HG02840 (cell line): Measurements from ENCODE around the gene PALLD.
"Not testable (repeated sequence)": the region's sequence is repeated elsewhere in the genome, so short reads cannot be mapped to it uniquely, and the experiment has no call there.

Experiments
- ATAC-seq: cut with Tn5 transposase; IDR thresholded peaks from one replicate; pipeline ENCODE4 v1.9.1; 2021; ENCODE audit warnings: mild to moderate bottlenecking, moderate library complexity, moderate number of reproducible peaks; ENCODE audit not compliant: unreplicated experiment, low FRiP score

The PALLD gene

GRCh38 chr4:168908851-168909273 is 412.0 kb downstream of the PALLD start:
- ATAC-seq, result no peak

- ATAC-seq, result no peak
Observed at GRCh38 chr4:168914095-168914494, 417.2 kb downstream of the PALLD start.

- ATAC-seq, result no peak
Observed at GRCh38 chr4:168917138-168917779, 420.4 kb downstream of the PALLD start.

- ATAC-seq, result no peak
Observed at GRCh38 chr4:168919706-168920324, 423.0 kb downstream of the PALLD start.

- no peak for ATAC-seq
Observed at GRCh38 chr4:168920441-168921065, 423.7 kb downstream of the PALLD start.

- ATAC-seq, result peak; percentile 65
Observed at GRCh38 chr4:168923526-168924194, 426.8 kb downstream of the PALLD start.

GRCh38 chr4:168924667-168925066 is 427.8 kb downstream of the PALLD start:
- no peak for ATAC-seq

GRCh38 chr4:168925789-168926490 is 429.1 kb downstream of the PALLD start:
- ATAC-seq, result no peak

GRCh38 chr4:168928346-168928745 is 431.5 kb downstream of the PALLD start:
- ATAC-seq, result no peak

GRCh38 chr4:168928875-168929274 is 432.0 kb downstream of the PALLD start:
- no peak for ATAC-seq

- no peak for ATAC-seq
Observed at GRCh38 chr4:168930413-168931196, 433.8 kb downstream of the PALLD start.

- no peak for ATAC-seq
Observed at GRCh38 chr4:168931215-168931650, 434.4 kb downstream of the PALLD start.

- ATAC-seq, result no peak
Observed at GRCh38 chr4:168932138-168932537, 435.3 kb downstream of the PALLD start.

GRCh38 chr4:168933423-168933822 is 436.6 kb downstream of the PALLD start:
- no peak for ATAC-seq

GRCh38 chr4:168937473-168937872 is 440.6 kb downstream of the PALLD start:
- not testable (repeated sequence) for ATAC-seq

GRCh38 chr4:168942985-168943384 is 446.1 kb downstream of the PALLD start:
- no peak for ATAC-seq

- no peak for ATAC-seq
Observed at GRCh38 chr4:168945291-168945690, 448.4 kb downstream of the PALLD start.

- ATAC-seq, result not testable (repeated sequence)
Observed at GRCh38 chr4:168952821-168953246, 456.0 kb downstream of the PALLD start.

GRCh38 chr4:168955674-168956073 is 458.8 kb downstream of the PALLD start:
- no peak for ATAC-seq

- ATAC-seq, result no peak
Observed at GRCh38 chr4:168960716-168961115, 463.9 kb downstream of the PALLD start.
